Spleen (tissue), 11 donors: ENCODE data around the gene WDR35. TPM values are rescaled to one million over a fixed set of nuclear protein-coding genes. Genes with fewer than 3 reads are reported as not detected.

Source experiments
- DNase-seq: peaks from one replicate; pipeline ENCODE4 v3.0.0-alpha.2; 2020
- H3K27ac ChIP-seq, 8 donors: fragments of 200-600 bp; sonication (generic) in 7 of 8; 1 replicate in 4 of 8; 2 replicates in 4 of 8; pipeline versions ENCODE4 v1.5.0 to v1.8.0; 2016 to 2021; ENCODE audit warnings: inconsistent platforms in 4 of 8, mild to moderate bottlenecking in 4 of 8, moderate library complexity in 1 of 8
- H3K27me3 ChIP-seq, 7 donors: fragments of 200-600 bp; sonication (generic) in 6 of 7; replicated peaks in 1 of 7; 1 replicate in 4 of 7; 2 replicates in 3 of 7; pipeline versions ENCODE4 v1.5.0 to v1.8.0; 2016 to 2021; ENCODE audit warnings: inconsistent platforms in 3 of 7, mild to moderate bottlenecking in 1 of 7
- H3K36me3 ChIP-seq, 6 donors: fragments of 200-600 bp; sonication (generic) in 5 of 6; 1 replicate in 4 of 6; 2 replicates in 2 of 6; pipeline versions ENCODE4 v1.5.0 to v1.8.0; 2016 to 2021; ENCODE audit warnings: inconsistent platforms in 2 of 6
- H3K4me1 ChIP-seq, 6 donors: fragments of 200-600 bp; sonication (generic) in 5 of 6; 1 replicate in 3 of 6; 2 replicates in 3 of 6; pipeline versions ENCODE4 v1.5.0 to v1.8.0; 2016 to 2021; ENCODE audit warnings: inconsistent platforms in 3 of 6
- H3K4me3 ChIP-seq, 8 donors: fragments of 200-600 bp; sonication (generic) in 7 of 8; 1 replicate in 4 of 8; 2 replicates in 4 of 8; pipeline versions ENCODE4 v1.5.0 to v1.8.0; 2016 to 2021; ENCODE audit warnings: inconsistent platforms in 4 of 8, mild to moderate bottlenecking in 4 of 8, moderate library complexity in 2 of 8
- H3K9me3 ChIP-seq, 8 donors: fragments of 200-600 bp; sonication (generic) in 7 of 8; 1 replicate in 4 of 8; 2 replicates in 4 of 8; pipeline versions ENCODE4 v1.5.0 to v1.8.0; 2016 to 2021; ENCODE audit warnings: inconsistent platforms in 4 of 8
- CTCF ChIP-seq, 11 experiments: fragments of 200-600 bp in 7 of 11; fragments of 450-650 bp in 4 of 11; sonication (generic) in 4 of 11; IDR thresholded peaks in 8 of 11; conservative IDR thresholded peaks in 3 of 11; 1 replicate in 7 of 11; 2 replicates in 4 of 11; pipeline versions ENCODE4 v1.4.0 to v1.8.0; 2016 to 2021; ENCODE audit warnings: antibody characterized with exemption in 11 of 11, inconsistent platforms in 4 of 11, mild to moderate bottlenecking in 1 of 11
- POLR2A ChIP-seq, 3 donors: fragments of 450-650 bp; IDR thresholded peaks; one replicate each; pipeline ENCODE4 v1.5.1; 2017; ENCODE audit warnings: antibody characterized with exemption in 3 of 3, mild to moderate bottlenecking in 1 of 3
- POLR2AphosphoS5 ChIP-seq, 3 donors: sonication (generic); formaldehyde crosslinking; IDR thresholded peaks; one replicate each; pipeline ENCODE4 v1.5.1; 2017; ENCODE audit warnings: antibody characterized with exemption in 3 of 3
- WGBS, 5 donors: extraction: QIAGEN DNeasy Blood & Tissue Kit in 3 of 5; methylation state at CpG; one replicate each; pipeline versions ENCODE4 v1.1.5 to v1.1.7; 2013 to 2018; 5-methylcytosine and 5-hydroxymethylcytosine counted together
- intact Hi-C: fragments of 100-400 bp; cut with DNase I; formaldehyde crosslinking; loops from one replicate; pipeline ENCODE4 v1.15.0; 2023; ENCODE audit warnings: low total_unique reads
- polyA plus RNA-seq, 3 donors: library from polyadenylated mRNA; stranded (reverse); fragments of 200-250 nt; gene quantifications; one replicate each; pipeline ENCODE4 v1.2.1, GENCODE V29; 2013
- total RNA-seq, 7 donors: library from RNA; depleted of rRNA in 3 of 7; stranded (reverse); fragments of >200 nt in 3 of 7; fragmentation: NEBNext Ultra II Directional in 4 of 7; extraction: Animal tissue kit (Norgen Biotek cat#: 25700) in 4 of 7; gene quantifications; one replicate each; pipeline versions ENCODE4 v1.1.0 to v1.2.1, GENCODE V29; 2016 to 2021
- donor health status: healthy with polysubstance abuse.
- donor health status: DM: no; HTN: no; CAD: no; lungs with moderate emphysema.
- donor health status: DM: no; HTN: no; CAD: no.
- donor health status: Bipolar disorder and iron deficiency.
- donor health status: healthy.
- donor health status: DM: no; HTN: no; CAD: no.
- donor health status: DM: yes; HTN: yes; CAD: no.

Gene WDR35
- total and polyA plus RNA-seq, 10 donors: 1.7 to 5.3 (median 3.8) TPM

DNA sequence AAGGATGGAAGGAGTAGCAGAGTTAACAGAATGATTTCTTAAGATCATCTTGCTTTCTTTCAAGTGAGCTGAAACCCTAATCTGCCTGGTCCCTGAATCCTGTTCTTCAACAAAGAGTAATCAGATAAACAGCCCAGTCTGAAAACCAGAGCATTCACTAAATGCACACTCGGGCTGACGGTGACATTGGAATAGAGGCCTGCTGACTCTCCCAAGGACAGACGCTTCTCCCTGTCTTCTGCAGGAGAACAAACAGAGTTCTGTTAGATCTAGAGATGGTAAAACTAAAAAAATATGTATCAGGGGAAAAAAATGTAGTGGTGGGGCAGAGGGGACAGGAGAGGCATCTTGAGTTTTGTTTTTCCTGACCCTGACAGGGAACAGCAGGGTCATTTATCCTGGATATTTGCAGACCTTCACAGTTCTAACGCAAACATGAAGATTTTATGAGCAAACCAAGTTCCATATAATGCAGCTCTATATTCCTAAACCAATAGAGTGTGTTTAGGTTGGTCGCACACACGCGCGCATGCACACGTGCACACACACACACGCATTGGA lies 15.2 kb upstream of the WDR35 start:
- H3K4me1 ChIP-seq: no peaks in the 10 kb centered on the region
- no peaks in the 10 kb centered on the region for H3K36me3 ChIP-seq
- intact Hi-C loops: no loop called here
- no peak overlapping the region for H3K27ac ChIP-seq
- DNase-seq: no peak
- H3K4me3 ChIP-seq: no peak overlapping the region
- TF ChIP-seq POLR2A (IDR thresholded peaks at IDR 0.05) (no peak), POLR2AphosphoS5 (IDR thresholded peaks at IDR 0.05) (no peak)
- H3K9me3 ChIP-seq: no peaks in the 10 kb centered on the region
- H3K27me3 ChIP-seq: peaks cover 0 to 11% (median 0%) of the 10 kb centered on the region in 7 donors
- 85 to 97% (median 93%) methylated on average over 10 of the region's 10 CpGs for WGBS, 5 donors

DNA sequence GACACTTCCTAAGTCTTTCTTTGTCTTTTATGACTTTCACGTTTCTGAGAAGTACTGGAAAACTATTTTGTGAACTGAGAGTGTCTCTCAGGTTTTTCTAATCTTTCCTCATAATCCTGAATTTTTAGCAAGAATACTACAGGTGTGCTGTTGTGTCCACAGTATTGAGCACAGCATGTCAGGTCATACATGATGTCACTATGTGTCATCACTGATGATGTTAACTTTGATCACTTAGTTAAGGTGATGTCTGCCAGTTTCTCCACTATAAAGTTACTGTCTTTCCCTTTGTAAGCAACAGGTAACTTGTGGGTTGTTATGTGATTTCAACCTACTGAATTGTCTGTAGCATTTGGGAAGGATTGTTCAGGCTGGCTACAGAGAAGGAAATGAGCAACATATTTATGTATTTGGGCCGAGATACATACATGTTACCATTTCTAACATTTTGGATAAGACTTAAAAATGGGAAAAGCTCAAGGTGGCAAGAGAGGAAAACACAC lies 11.5 kb upstream of the WDR35 start:
- Histone ChIP-seq H3K4me3 (no peak overlapping the region), H3K27me3 (peaks cover 0 to 7% (median 0%) of the 10 kb centered on the region in 7 donors), H3K27ac (no peak overlapping the region), H3K9me3 (no peaks in the 10 kb centered on the region), H3K36me3 (no peaks in the 10 kb centered on the region), H3K4me1 (no peaks in the 10 kb centered on the region)
- DNase-seq: no peak
- TF ChIP-seq POLR2A (IDR thresholded peaks at IDR 0.05) (no peak), CTCF (IDR thresholded peaks at IDR 0.05 in 8 of 11, conservative IDR thresholded peaks at IDR 0.05 in 3 of 11) (no peak), POLR2AphosphoS5 (IDR thresholded peaks at IDR 0.05) (no peak)
- 69 to 90% (median 79%) methylated on average over 2 of the region's 2 CpGs for WGBS, 5 donors
- intact Hi-C loops: no loop called here

DNA sequence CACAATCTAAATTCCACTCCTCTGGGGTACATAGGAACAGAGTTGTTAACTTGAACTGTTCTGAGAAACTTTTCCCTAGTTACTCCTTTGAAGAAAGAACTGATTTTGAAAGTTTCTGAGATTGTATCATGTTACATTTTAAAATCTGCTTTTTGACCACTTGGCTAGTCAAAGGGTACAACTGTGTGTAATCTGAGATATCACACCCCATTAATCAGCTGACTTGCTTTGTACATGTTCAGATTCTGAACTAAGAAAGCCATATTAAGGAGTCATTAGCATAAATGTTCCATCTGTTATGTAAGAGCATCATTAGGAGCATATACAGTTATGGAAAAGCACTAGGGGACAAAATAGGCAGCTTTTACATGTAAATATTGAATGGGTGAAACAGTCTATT lies 3.8 kb upstream of the WDR35 start:
- no peak for DNase-seq
- Histone ChIP-seq H3K36me3 (no peaks in the 10 kb centered on the region), H3K9me3 (no peaks in the 10 kb centered on the region), H3K27me3 (peaks cover 0 to 31% (median 0%) of the 10 kb centered on the region in 7 donors), H3K4me3 (no peak overlapping the region), H3K27ac (no peak overlapping the region), H3K4me1 (peaks cover 6 to 20% (median 16%) of the 10 kb centered on the region in 6 donors)
- no peak for TF ChIP-seq CTCF (IDR thresholded peaks at IDR 0.05 in 8 of 11, conservative IDR thresholded peaks at IDR 0.05 in 3 of 11)
- no peak for TF ChIP-seq POLR2AphosphoS5 (IDR thresholded peaks at IDR 0.05)
- TF ChIP-seq POLR2A (IDR thresholded peaks at IDR 0.05): no peak
- intact Hi-C loops: no loop called here

DNA sequence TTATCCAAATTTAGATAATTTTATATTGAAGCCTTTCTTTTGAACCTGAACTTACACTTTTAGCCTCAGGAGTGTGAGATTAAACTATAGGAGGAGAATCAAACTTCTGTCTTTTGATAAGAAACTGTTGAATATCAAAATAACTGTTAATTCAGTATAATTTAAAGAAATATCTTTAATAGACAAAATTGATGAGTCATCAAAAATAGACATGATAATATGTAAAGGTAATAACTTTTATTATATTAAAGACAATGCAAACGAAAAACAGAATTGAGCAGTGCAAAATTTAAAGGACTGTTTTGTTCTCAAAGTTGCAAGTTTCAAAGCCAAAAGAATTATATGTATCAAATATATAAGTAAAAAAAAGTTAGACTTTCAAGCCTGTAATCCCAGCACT lies 2.0 kb upstream of the WDR35 start:
- Histone ChIP-seq H3K9me3 (no peaks in the 10 kb centered on the region), H3K4me3 (no peak overlapping the region), H3K4me1 (peaks cover 6 to 31% (median 21%) of the 10 kb centered on the region in 6 donors), H3K27me3 (peaks cover 0 to 24% (median 0%) of the 10 kb centered on the region in 7 donors), H3K27ac (no peak overlapping the region), H3K36me3 (no peaks in the 10 kb centered on the region)
- no peak for DNase-seq
- no peak for TF ChIP-seq CTCF (IDR thresholded peaks at IDR 0.05 in 8 of 11, conservative IDR thresholded peaks at IDR 0.05 in 3 of 11)
- TF ChIP-seq POLR2AphosphoS5 (IDR thresholded peaks at IDR 0.05): no peak
- TF ChIP-seq POLR2A (IDR thresholded peaks at IDR 0.05): no peak
- WGBS, 5 donors: 76 to 96% (median 84%) methylated on average over 1 of the region's 1 CpG
- intact Hi-C loops: no loop called here
